ENCODE data around the gene SOX14.

The SOX14 gene

DNA sequence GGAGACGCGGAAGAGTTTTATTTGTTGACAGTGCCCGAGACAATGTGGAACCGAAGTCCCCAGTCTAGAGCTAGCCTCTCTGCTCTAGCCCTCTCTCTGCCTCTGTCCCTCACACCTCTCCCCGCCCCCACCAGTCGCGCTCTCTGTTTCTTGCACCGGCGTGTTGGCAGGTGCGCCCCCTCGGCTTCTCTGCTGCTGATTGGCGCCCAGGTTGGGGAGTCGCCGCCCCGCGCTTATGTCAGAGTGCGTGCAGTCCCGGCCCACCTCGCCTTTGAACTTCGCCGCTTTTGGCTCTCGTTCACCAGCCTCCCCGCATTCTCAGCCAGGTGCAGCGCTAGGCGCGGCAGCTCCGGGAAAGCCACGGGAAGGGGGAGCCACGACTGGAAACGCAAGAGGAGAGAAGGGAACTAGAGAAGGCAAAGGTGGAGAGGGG lies at the start of gene SOX14:
TSS of gene SOX14 (plus strand) at position 315 of the 433 bp plus-strand sequence. CDS start 470 bp downstream, outside the sequence.
- Histone ChIP-seq H3K36me3 (ENCODE audit: insufficient read depth, low read depth, low read length) (no peaks in the 10 kb centered on the region), H3K9me3 (ENCODE audit: insufficient read depth, low read depth, low read length) (peaks cover 5% of the 10 kb centered on the region; the same call in 1 of the 2 replicates), H3K4me3 (ENCODE audit: low read length) (peak within 1 kb of the TSS; percentile 52), H3K9ac (ENCODE audit: low read depth, low read length) (no peak within 1 kb of the TSS), H3K27me3 (ENCODE audit: insufficient read depth, low read length) (peaks cover 100% of the 10 kb centered on the region), H3K4me1 (ENCODE audit: insufficient read depth, low read length) (peaks cover 38% of the 10 kb centered on the region; the same call in 1 of the 2 replicates), H3K27ac (ENCODE audit: low read length) (no peak within 1 kb of the TSS)

DNA sequence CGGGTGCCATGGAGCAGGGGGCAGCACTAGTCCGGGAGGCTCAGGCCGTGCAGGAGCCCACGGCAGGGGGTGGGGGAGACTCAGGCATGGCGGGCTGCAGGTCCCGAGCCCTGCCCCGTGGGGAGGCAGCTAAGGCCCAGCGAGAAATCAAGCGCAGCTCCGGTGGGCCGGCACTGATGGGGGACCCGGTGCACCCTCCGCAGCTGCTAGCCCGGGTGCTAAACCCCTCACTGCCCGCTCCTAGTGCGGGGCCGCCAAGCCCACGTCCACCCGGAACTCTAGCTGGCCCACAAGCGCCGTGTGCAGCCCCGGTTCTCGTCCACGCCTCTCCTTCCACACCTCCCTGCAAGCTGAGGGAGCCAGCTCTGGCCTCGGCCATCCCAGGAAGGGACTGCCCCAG lies 49.6 kb upstream of the SOX14 start:
- no peak overlapping the region for H3K4me3 ChIP-seq (ENCODE audit: low read length)
- H3K27ac ChIP-seq (ENCODE audit: low read length) = no peak overlapping the region
- H3K36me3 ChIP-seq (ENCODE audit: insufficient read depth, low read depth, low read length) = no peaks in the 10 kb centered on the region
- no peaks in the 10 kb centered on the region for H3K9me3 ChIP-seq (ENCODE audit: insufficient read depth, low read depth, low read length)
- H3K9ac ChIP-seq (ENCODE audit: low read depth, low read length) = no peak overlapping the region
- no peaks in the 10 kb centered on the region for H3K27me3 ChIP-seq (ENCODE audit: insufficient read depth, low read length)
- H3K4me1 ChIP-seq (ENCODE audit: insufficient read depth, low read length) = no peaks in the 10 kb centered on the region

DNA sequence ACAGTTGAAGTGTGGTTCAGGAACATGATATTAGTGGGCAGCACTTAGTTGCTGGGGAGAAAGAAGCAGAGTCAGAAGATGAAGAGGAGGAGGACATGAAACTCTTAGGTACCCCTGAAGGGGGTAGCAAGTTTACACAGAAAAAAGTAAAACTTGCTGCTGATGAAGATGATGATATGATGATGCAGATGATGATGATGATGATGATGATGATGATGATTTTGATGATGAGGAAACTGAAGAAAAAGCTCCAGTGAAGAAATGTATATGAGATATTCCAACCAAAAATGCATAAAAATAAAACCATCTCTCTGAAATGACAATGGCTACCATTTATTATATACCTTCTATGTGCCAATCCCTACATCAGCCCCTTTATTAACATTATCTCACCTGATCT lies 39.9 kb upstream of the SOX14 start:
- no peaks in the 10 kb centered on the region for H3K36me3 ChIP-seq (ENCODE audit: insufficient read depth, low read depth, low read length)

DNA sequence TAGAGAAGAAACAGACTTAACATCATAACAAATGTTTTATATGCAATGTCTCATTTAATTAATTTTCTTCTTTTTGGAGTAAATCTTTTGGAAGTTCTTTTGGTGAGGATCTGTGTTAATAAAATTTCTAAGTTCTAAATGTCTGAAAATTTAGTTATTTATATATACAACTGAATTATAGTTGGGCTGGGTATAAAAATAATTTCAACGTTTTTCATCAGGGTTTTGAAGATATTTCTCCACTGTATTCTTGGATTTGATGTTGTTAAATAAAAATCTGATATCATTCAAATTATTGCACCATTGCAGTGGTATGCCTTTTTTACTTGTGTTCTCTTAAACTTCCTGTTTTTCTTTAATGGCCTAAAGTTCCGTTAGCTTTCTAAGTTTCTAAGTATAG lies 26.9 kb upstream of the SOX14 start:
- H3K4me3 ChIP-seq (ENCODE audit: low read length) = no peak overlapping the region
- H3K36me3 ChIP-seq (ENCODE audit: insufficient read depth, low read depth, low read length) = no peaks in the 10 kb centered on the region
- H3K27me3 ChIP-seq (ENCODE audit: insufficient read depth, low read length) = peaks cover under 1% of the 10 kb centered on the region; the same call in 1 of the 2 replicates
- no peaks in the 10 kb centered on the region for H3K4me1 ChIP-seq (ENCODE audit: insufficient read depth, low read length)
- no peak overlapping the region for H3K27ac ChIP-seq (ENCODE audit: low read length)
- peaks cover 3% of the 10 kb centered on the region for H3K9me3 ChIP-seq (ENCODE audit: insufficient read depth, low read depth, low read length)
- H3K9ac ChIP-seq (ENCODE audit: low read depth, low read length) = no peak overlapping the region

More for the DNA sequence above, 39.9 kb upstream of the SOX14 start:
- H3K9me3 ChIP-seq (ENCODE audit: insufficient read depth, low read depth, low read length) = no peaks in the 10 kb centered on the region
- H3K9ac ChIP-seq (ENCODE audit: low read depth, low read length) = no peak overlapping the region
- H3K27ac ChIP-seq (ENCODE audit: low read length) = no peak overlapping the region
- H3K4me1 ChIP-seq (ENCODE audit: insufficient read depth, low read length) = no peaks in the 10 kb centered on the region
- H3K4me3 ChIP-seq (ENCODE audit: low read length) = no peak overlapping the region
- peaks cover 7% of the 10 kb centered on the region; the same call in 1 of the 2 replicates for H3K27me3 ChIP-seq (ENCODE audit: insufficient read depth, low read length)

DNA sequence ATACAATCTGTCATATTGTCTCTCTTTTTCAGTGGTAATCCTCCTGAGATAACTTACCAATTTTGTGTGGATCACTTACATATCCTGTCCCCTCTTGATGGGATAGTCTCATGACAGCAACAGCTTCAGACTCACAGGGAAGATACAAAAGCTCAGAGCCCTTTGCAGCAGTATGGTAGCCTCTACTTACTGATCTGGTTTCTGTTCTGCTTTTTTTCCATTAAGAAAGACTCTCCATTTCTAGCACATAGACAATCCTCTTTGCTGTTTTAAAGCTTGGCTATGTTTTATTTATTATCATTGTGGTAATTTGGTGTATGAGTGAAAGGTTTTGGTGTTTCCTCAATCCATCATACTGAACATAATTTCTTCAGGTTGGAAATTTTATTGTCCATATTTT lies 25.4 kb upstream of the SOX14 start:
- Histone ChIP-seq H3K36me3 (ENCODE audit: insufficient read depth, low read depth, low read length) (no peaks in the 10 kb centered on the region), H3K27ac (ENCODE audit: low read length) (no peak overlapping the region), H3K9me3 (ENCODE audit: insufficient read depth, low read depth, low read length) (peaks cover 3% of the 10 kb centered on the region), H3K4me3 (ENCODE audit: low read length) (no peak overlapping the region), H3K27me3 (ENCODE audit: insufficient read depth, low read length) (peaks cover 5% of the 10 kb centered on the region; the same call in 1 of the 2 replicates), H3K4me1 (ENCODE audit: insufficient read depth, low read length) (no peaks in the 10 kb centered on the region), H3K9ac (ENCODE audit: low read depth, low read length) (no peak overlapping the region)

DNA sequence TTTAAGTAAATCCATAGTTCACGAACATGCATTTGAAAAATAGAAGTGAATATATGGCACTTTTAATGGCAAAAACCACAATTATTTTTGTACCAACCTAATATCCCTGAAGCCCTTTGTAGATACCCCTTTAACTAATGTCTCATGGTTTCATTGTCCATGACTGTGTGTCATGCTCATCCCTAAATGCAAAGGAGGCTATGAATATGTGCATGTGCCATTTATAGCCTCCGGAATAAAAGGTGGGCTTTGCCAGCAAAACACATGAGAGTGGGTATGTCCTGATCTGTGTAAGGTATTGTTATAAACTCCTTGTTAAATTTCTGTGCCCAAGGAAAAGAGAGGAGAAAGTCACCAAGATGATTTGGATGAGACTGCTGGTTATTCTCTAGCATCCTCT lies 20.5 kb upstream of the SOX14 start:
- Histone ChIP-seq H3K27ac (ENCODE audit: low read length) (no peak overlapping the region), H3K27me3 (ENCODE audit: insufficient read depth, low read length) (peaks cover 14% of the 10 kb centered on the region), H3K4me3 (ENCODE audit: low read length) (no peak overlapping the region), H3K9me3 (ENCODE audit: insufficient read depth, low read depth, low read length) (no peaks in the 10 kb centered on the region), H3K4me1 (ENCODE audit: insufficient read depth, low read length) (no peaks in the 10 kb centered on the region; the same call in 1 of the 2 replicates), H3K36me3 (ENCODE audit: insufficient read depth, low read depth, low read length) (no peaks in the 10 kb centered on the region), H3K9ac (ENCODE audit: low read depth, low read length) (no peak overlapping the region)

DNA sequence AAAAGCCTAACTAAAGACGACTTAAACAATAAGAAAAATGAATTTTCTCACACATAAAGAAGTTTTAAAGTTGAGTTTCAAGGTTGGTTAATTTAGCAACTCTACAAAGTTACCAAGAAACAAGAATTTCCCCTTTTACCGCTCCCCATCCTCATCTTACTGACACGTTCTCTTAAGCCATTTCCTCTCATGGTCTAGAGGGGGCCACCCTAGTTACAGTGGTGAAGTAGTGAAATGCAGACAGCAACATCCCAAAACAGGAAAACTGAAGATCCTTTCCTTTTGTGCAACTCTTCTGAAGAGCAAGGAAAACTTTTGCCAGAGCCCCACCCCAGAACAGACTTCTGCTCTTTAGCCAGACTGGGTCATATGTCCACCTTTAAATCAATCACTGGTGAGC lies 17.3 kb upstream of the SOX14 start:
- H3K9ac ChIP-seq (ENCODE audit: low read depth, low read length) = no peak overlapping the region
- no peak overlapping the region for H3K27ac ChIP-seq (ENCODE audit: low read length)
- no peak overlapping the region for H3K4me3 ChIP-seq (ENCODE audit: low read length)
- H3K27me3 ChIP-seq (ENCODE audit: insufficient read depth, low read length) = peaks cover 14% of the 10 kb centered on the region
- no peaks in the 10 kb centered on the region for H3K9me3 ChIP-seq (ENCODE audit: insufficient read depth, low read depth, low read length)
- no peaks in the 10 kb centered on the region for H3K36me3 ChIP-seq (ENCODE audit: insufficient read depth, low read depth, low read length)
- no peaks in the 10 kb centered on the region; the same call in 1 of the 2 replicates for H3K4me1 ChIP-seq (ENCODE audit: insufficient read depth, low read length)

DNA sequence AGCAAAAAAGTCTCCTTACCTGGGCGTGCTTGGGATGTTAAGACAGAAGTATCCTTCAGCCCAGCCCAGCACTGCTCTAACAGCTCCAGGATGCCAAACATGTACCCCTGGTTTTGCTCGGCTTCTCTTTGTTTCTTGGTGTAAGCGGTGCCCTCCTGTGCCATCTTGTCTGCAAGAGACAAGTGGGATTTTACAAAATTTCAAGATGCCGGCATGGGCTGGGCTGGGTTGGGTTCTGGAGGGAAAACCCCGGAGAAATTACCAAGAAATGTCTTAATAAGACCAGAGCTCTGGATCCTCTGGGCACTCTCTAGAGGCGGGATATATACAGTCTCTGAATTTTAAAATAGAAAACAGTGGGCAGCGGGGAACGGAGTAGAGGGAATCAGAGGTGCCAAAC lies 4.6 kb upstream of the SOX14 start:
- Histone ChIP-seq H3K27ac (ENCODE audit: low read length) (no peak overlapping the region), H3K27me3 (ENCODE audit: insufficient read depth, low read length) (peaks cover 75% of the 10 kb centered on the region), H3K9ac (ENCODE audit: low read depth, low read length) (no peak overlapping the region), H3K4me1 (ENCODE audit: insufficient read depth, low read length) (peaks cover 15% of the 10 kb centered on the region; the same call in 1 of the 2 replicates), H3K36me3 (ENCODE audit: insufficient read depth, low read depth, low read length) (no peaks in the 10 kb centered on the region), H3K9me3 (ENCODE audit: insufficient read depth, low read depth, low read length) (peaks cover 5% of the 10 kb centered on the region; the same call in 1 of the 2 replicates), H3K4me3 (ENCODE audit: low read length) (no peak overlapping the region)

DNA sequence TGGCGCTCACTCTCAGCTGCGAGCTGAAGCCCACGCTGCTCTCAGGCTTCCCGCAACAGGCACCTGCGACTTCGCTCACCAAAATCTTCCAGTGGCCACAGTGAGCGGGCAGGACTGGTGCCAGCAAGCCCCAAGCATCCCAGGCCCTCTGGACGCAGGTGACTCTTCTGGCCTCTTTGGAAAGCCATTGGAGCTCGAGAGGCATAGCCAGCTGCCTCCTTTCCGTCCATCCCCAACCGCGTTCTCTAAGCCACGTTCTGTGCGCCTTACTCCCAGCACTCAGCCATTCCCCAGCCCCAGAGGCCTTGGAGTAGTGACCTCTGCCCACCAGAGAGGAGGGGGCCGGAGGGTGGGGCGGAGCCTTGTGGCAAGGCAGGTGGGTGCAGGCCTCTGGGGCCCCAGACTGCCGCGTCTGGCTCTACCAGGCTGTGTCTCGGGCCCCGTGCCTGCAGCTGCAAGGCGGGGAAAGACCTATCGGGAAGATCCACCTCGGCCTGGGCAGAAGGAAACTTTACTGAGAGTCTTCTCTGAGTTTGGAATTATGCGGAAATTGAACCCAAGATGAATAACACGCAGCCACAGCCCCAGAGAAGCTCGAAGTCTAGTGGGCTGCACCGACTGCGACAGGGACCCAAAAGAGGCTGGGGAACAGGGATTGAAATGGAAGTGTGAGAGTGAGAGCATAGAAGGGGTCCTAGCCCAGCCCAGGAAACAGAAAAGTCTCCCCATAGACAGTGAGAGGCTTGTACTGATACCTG lies 3.6 kb upstream of the SOX14 start:
- Histone ChIP-seq H3K36me3 (ENCODE audit: insufficient read depth, low read depth, low read length) (no peaks in the 10 kb centered on the region), H3K4me1 (ENCODE audit: insufficient read depth, low read length) (peaks cover 16% of the 10 kb centered on the region; the same call in 1 of the 2 replicates), H3K4me3 (ENCODE audit: low read length) (peak overlapping the region; percentile 28; the same call in 1 of the 2 replicates), H3K9me3 (ENCODE audit: insufficient read depth, low read depth, low read length) (peaks cover 5% of the 10 kb centered on the region; the same call in 1 of the 2 replicates), H3K27ac (ENCODE audit: low read length) (no peak overlapping the region), H3K27me3 (ENCODE audit: insufficient read depth, low read length) (peaks cover 85% of the 10 kb centered on the region), H3K9ac (ENCODE audit: low read depth, low read length) (no peak overlapping the region)

DNA sequence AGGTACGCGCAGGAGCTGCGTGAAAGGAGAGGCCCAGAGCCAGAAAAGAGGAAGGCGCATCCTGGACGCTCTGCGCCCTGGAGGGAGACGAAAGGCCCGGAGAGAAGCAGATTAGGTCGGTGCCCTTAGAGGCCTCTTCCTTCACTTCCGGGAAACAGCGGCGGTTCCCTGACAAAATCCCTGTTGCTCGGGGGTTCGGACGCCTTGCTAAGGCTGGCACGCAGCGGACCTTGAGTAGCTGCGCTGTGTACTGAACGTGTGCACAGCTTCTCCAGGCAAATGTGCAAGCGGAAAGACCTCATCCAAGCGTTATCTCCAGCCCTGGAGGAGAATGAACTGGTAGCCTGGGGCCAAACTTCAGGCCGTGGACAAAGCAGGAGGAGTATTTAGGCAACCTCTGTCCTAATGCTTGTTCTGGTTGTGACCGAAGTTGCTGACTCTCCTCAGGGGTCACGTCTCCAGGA lies 3.0 kb upstream of the SOX14 start:
- Histone ChIP-seq H3K4me3 (ENCODE audit: low read length) (0 out of 2 replicates have a peak overlapping the region, but pooled peaks have one; percentile 28), H3K9me3 (ENCODE audit: insufficient read depth, low read depth, low read length) (peaks cover 5% of the 10 kb centered on the region; the same call in 1 of the 2 replicates), H3K36me3 (ENCODE audit: insufficient read depth, low read depth, low read length) (no peaks in the 10 kb centered on the region), H3K4me1 (ENCODE audit: insufficient read depth, low read length) (peaks cover 22% of the 10 kb centered on the region; the same call in 1 of the 2 replicates), H3K27ac (ENCODE audit: low read length) (no peak overlapping the region), H3K9ac (ENCODE audit: low read depth, low read length) (no peak overlapping the region), H3K27me3 (ENCODE audit: insufficient read depth, low read length) (peaks cover 91% of the 10 kb centered on the region)

DNA sequence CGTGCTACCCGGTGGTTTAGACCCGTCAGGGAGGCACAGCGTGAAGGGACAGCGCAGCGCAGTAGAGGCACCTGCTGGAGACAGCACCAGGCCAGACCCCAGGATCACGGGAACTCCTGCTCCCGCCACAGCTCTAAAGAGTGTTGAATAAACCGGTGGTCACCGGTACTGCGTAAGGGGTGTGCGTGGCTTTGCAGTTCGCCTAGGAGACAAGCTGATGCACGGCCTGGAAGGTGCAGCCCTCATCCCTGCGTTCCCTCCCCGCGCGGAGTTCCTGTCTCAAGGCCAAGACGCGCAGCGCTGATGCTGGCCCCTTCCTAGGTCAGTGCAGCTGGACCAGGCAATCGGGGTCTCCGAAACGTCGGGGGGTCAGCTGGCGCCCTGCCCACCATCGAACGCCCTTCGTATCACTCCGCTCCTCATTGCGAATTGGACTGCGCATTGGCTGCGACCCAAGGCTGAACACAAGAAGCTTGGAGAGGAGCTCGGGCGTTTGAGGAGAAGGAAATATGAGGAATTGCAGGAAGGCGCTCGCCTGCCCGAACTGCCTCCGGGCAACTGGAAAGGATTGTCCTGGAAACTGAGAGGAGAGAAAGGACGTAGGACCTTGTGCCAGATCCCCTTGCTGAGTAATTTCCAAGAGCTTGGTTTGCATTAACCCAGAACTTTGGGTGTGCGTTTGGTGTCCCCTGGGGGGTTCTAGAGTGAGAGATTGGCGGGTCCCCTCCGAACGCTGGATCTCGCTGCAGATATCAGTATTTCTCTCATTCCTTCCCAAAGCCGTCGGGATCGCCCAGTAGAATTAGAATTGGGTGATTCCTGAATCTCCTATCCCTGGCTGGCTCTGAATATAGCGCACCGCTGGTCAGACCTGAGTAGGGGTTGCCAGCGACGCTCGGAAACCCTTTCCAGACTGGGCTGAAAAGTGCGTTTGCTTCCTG lies 2.3 kb upstream of the SOX14 start:
- H3K27ac ChIP-seq (ENCODE audit: low read length) = no peak overlapping the region
- peaks cover 5% of the 10 kb centered on the region; the same call in 1 of the 2 replicates for H3K9me3 ChIP-seq (ENCODE audit: insufficient read depth, low read depth, low read length)
- no peaks in the 10 kb centered on the region for H3K36me3 ChIP-seq (ENCODE audit: insufficient read depth, low read depth, low read length)
- H3K27me3 ChIP-seq (ENCODE audit: insufficient read depth, low read length) = peaks cover 98% of the 10 kb centered on the region
- H3K4me1 ChIP-seq (ENCODE audit: insufficient read depth, low read length) = peaks cover 29% of the 10 kb centered on the region; the same call in 1 of the 2 replicates
- H3K4me3 ChIP-seq (ENCODE audit: low read length) = no peak overlapping the region
- no peak overlapping the region for H3K9ac ChIP-seq (ENCODE audit: low read depth, low read length)

Data from iPS-20b (cell line).